Panc1 (cell line): ENCODE measurements around the gene LAMA5.

ENCODE experiments used
- CTCF ChIP-seq: fragments of 450-650 bp; IDR thresholded peaks from 2 replicates; pipeline ENCODE4 v1.5.1; 2017; ENCODE audit warnings: mild to moderate bottlenecking
- REST ChIP-seq, 2 experiments: IDR thresholded peaks; 2 replicates each; pipeline ENCODE4 v1.6.1; 2011 to 2012; ENCODE audit warnings: low read depth in 2 of 2, control low read depth in 1 of 2, low read length in 1 of 2, mild to moderate bottlenecking in 1 of 2, moderate library complexity in 1 of 2; ENCODE audit not compliant: insufficient read depth in 1 of 2

GRCh38 chr20:62363920-62364851 is 2.9 kb downstream of the LAMA5 start:
- TF ChIP-seq CTCF (no peak), REST (IDR thresholded peaks at IDR 0.05; ENCODE audit: insufficient read depth in 1 of 2, low read depth in 2 of 2, low read length in 1 of 2) (0 out of 4 replicates have a peak, but pooled peaks of 1 of the 2 experiments have one; percentile 9)
